Neural progenitor cell (in vitro differentiated cells): ENCODE results near the gene LGALS1.
A peak's percentile ranks its signal among the peaks of the same experiment; 100 is the strongest.

Experiments used
- CTCF ChIP-seq: fragments of 200-600 bp; sonication (generic); IDR thresholded peaks from 2 replicates; pipeline ENCODE4 v1.5.1; 2017; ENCODE audit warnings: antibody characterized with exemption, mild to moderate bottlenecking
- EZH2 ChIP-seq: fragments of 200-600 bp; sonication (generic); IDR thresholded peaks from 2 replicates; pipeline ENCODE4 v1.6.1; 2017; ENCODE audit warnings: antibody characterized with exemption, mild to moderate bottlenecking, moderate library complexity
- EZH2phosphoT487 ChIP-seq: fragments of 200-600 bp; sonication (generic); IDR thresholded peaks from 2 replicates; pipeline ENCODE4 v1.6.1; 2017; ENCODE audit warnings: antibody characterized with exemption

DNA sequence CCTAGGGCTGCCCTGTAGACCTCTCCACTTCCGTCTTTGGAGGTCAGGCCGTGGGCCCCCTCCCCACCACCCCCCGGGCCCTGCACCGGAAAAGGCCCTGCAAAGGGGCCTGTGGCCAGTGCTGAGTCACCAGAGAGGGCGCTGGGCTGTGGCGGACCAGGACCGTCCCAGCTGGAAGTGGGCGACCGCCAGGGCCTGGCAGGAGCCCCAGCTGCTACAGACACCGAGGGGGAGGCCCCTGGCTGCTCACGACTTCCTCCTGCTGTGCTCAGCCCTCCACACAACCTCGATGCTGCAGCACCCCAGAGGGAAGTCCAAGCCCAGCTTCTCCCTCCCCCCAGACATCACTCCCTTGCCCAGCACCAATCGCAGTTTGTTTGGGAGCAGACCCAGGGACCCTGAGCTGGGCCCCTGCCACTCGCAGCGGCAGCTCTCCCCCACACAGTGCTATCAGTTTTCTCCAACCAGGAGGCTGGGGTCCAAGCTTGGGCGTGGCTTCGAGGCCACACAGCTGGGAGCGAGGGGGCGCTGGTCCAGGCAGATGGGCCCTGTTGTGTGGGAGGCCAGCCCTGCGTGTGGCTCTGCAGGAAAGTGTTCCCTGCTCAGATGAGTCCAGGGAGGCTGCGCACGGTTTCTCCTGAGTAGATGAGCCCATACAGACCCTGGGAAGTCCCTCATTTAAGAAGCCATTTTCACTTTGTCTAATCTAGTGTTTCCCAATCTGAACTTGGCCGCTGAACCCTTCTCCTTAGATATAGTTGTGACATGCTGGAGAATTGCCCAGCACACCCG is 41.6 kb upstream of the LGALS1 start:
- peak; percentile 27 for TF ChIP-seq CTCF
- no peak for TF ChIP-seq EZH2
- TF ChIP-seq EZH2phosphoT487: no peak
